ENCODE results near the gene VASH2. TPM values are rescaled to one million over a fixed set of nuclear protein-coding genes. Genes with fewer than 3 reads are reported as not detected.
A peak's percentile ranks its signal among the peaks of the same experiment; 100 is the strongest.

The VASH2 gene
- total and polyA plus RNA-seq, 2 of the 8 experiments (the other 6 are each of a cell fraction or from before 2014, with no cell fraction given): 44.0 to 187 TPM

GRCh38 chr1:212971312-212971711 lies 21.0 kb downstream of the VASH2 start:
- WGBS, 2 experiments (ENCODE audit: extremely low coverage in 1 of 2, insufficient coverage in 1 of 2, insufficient read length in 1 of 2, insufficient replicate concordance in 2 of 2, low coverage in 1 of 2, low lambda C conversion rate in 2 of 2, missing lambda C conversion rate in 1 of 2): 99% methylated on average over 5 of the region's 5 CpGs; no CpG with 5 or more reads in 1 of the 2 experiments
- Histone ChIP-seq H3K9ac (replicated peaks in 1 of 4; ENCODE audit: extremely low read depth in 1 of 4, low read depth in 3 of 4, low read length in 3 of 4) (no peak overlapping the region), H2BK20ac (ENCODE audit: low read length) (no peak overlapping the region), H2BK120ac (replicated peaks; ENCODE audit: low read depth, low read length) (no peak overlapping the region), H2BK5ac (ENCODE audit: low read depth, low read length) (no peak overlapping the region), H3K23me2 (ENCODE audit: low read depth, low read length) (no peaks in the 10 kb centered on the region), H4K5ac (ENCODE audit: insufficient read length, low read depth, low read length) (no peak overlapping the region), H2AFZ (ENCODE audit: low read length) (no peak overlapping the region), H2BK12ac (ENCODE audit: low read depth, low read length) (no peak overlapping the region), H3K27me3 (replicated peaks in 1 of 4; ENCODE audit: control insufficient read depth in 3 of 4, extremely low read depth in 1 of 4, insufficient read depth in 3 of 4, low read length in 3 of 4) (no peaks in the 10 kb centered on the region), H4K20me1 (replicated peaks in 1 of 2; ENCODE audit: control insufficient read depth in 1 of 2, insufficient read depth in 2 of 2, low read length in 2 of 2) (peaks cover 2 to 10% of the 10 kb centered on the region in 2 experiments), H3K4me1 (replicated peaks in 1 of 4; ENCODE audit: control insufficient read depth in 3 of 4, insufficient read depth in 4 of 4, low read length in 3 of 4) (peaks cover 0 to 18% (median 9%) of the 10 kb centered on the region in 4 experiments; a peak in 6 of 7 replicates), H3K23ac (ENCODE audit: insufficient read length) (no peak overlapping the region), H4K8ac (ENCODE audit: extremely low read depth, insufficient read depth, low read length) (no peak overlapping the region), H4K91ac (replicated peaks; ENCODE audit: insufficient read length, low read length) (no peak overlapping the region), H3K18ac (ENCODE audit: extremely low read depth, low read length) (no peak overlapping the region), H3K4me2 (ENCODE audit: insufficient read depth in 1 of 2, low read depth in 2 of 2, low read length in 2 of 2) (no peak overlapping the region), H3K56ac (replicated peaks; ENCODE audit: insufficient read length, low read depth, low read length) (no peak overlapping the region), H3K27ac (ENCODE audit: low read depth, low read length) (no peak overlapping the region), H3K4ac (replicated peaks; ENCODE audit: insufficient read length, low read depth, low read length) (no peak overlapping the region), H3K4me3 (ENCODE audit: extremely low read depth in 1 of 4, insufficient read depth in 2 of 4, low read depth in 3 of 4, low read length in 4 of 4) (no peak overlapping the region), H3K36me3 (ENCODE audit: control insufficient read depth in 2 of 4, insufficient read depth in 4 of 4, low read length in 3 of 4) (peaks cover 46 to 96% (median 79%) of the 10 kb centered on the region in 4 experiments), H3K14ac (ENCODE audit: insufficient read length) (no peak overlapping the region), H3K79me2 (ENCODE audit: control insufficient read depth in 1 of 2, insufficient read depth in 2 of 2, low read length in 2 of 2) (no peaks in the 10 kb centered on the region; a peak in 1 of 4 replicates), H3K9me3 (ENCODE audit: insufficient read depth in 2 of 2, low read depth in 1 of 2, low read length in 1 of 2) (no peaks in the 10 kb centered on the region), H2BK15ac (ENCODE audit: low read length) (no peak overlapping the region), H3K79me1 (ENCODE audit: low read depth, low read length) (no peaks in the 10 kb centered on the region; the same call in 1 of the 2 replicates), H2AK5ac (ENCODE audit: low read depth, low read length) (no peak overlapping the region)
- no peak for FAIRE-seq
- ChIA-PET CTCF (ENCODE audit: partially characterized antibody) (interaction anchor here (0.6 to 2.3 kb wide), 4 partner anchors 9 to 265 kb away, joined by 3 to 13 read pairs (median 5); no protein-coding TSS in a partner anchor), POLR2A (ENCODE audit: partially characterized antibody) (interaction anchor here (1.0 to 12.9 kb wide), 10 partner anchors 8 to 114 kb away, joined by 3 to 240 read pairs (median 4); partner anchors contain the start of genes FLVCR1 and VASH2)
- TF ChIP-seq ASH2L (IDR thresholded peaks at IDR 0.05; ENCODE audit: low read length) (no peak), POLR2AphosphoS5 (IDR thresholded peaks at IDR 0.05; ENCODE audit: low read depth, low read length) (peak; percentile 4; the same call in 1 of the 2 replicates), SUZ12 (IDR thresholded peaks at IDR 0.05; ENCODE audit: low read length) (no peak), PHF8 (conservative IDR thresholded peaks at IDR 0.05; ENCODE audit: low read depth, low read length) (no peak), EP300 (IDR thresholded peaks at IDR 0.05; ENCODE audit: borderline replicate concordance in 1 of 2, low read depth in 2 of 2, low read length in 2 of 2) (no peak), RAD21 (IDR thresholded peaks at IDR 0.05 in 1 of 2, conservative IDR thresholded peaks at IDR 0.05 in 1 of 2; ENCODE audit: low read depth in 2 of 2, low read length in 2 of 2) (no peak)
- no peak for DNase-seq (ENCODE audit: low read depth in 1 of 2, low spot score in 2 of 2)
